Neural progenitor cell (in vitro differentiated cells): Measurements from ENCODE around the gene BEAN1. TPM values are rescaled to one million over a fixed set of nuclear protein-coding genes. Genes with fewer than 3 reads are reported as not detected.

Experiments used
- DNase-seq: peaks from one replicate; pipeline ENCODE4 v3.0.0-alpha.2; 2016; ENCODE audit warnings: low spot score
- H2AFZ ChIP-seq: fragments of 200-600 bp; sonication (generic); replicated peaks from 2 replicates; pipeline ENCODE4 v1.6.1; 2016; ENCODE audit warnings: antibody characterized with exemption
- H3F3A ChIP-seq: fragments of 200-600 bp; sonication (generic); 2 replicates; pipeline ENCODE4 v1.6.1; 2016; ENCODE audit warnings: antibody characterized with exemption, low read depth
- H3K27ac ChIP-seq: fragments of 200-600 bp; sonication (generic); 2 replicates; pipeline ENCODE4 v1.5.1; 2016; ENCODE audit warnings: mild to moderate bottlenecking
- H3K27me3 ChIP-seq: fragments of 200-600 bp; sonication (generic); 2 replicates; pipeline ENCODE4 v1.6.1; 2016; ENCODE audit warnings: mild to moderate bottlenecking, moderate library complexity
- H3K36me3 ChIP-seq: fragments of 200-600 bp; sonication (generic); 2 replicates; pipeline ENCODE4 v1.5.1; 2016
- H3K4me1 ChIP-seq: fragments of 200-600 bp; sonication (generic); 2 replicates; pipeline ENCODE4 v1.6.1; 2016; ENCODE audit warnings: mixed run types
- H3K4me2 ChIP-seq: fragments of 200-600 bp; sonication (generic); 2 replicates; pipeline ENCODE4 v1.6.1; 2016
- H3K4me3 ChIP-seq: fragments of 200-600 bp; sonication (generic); 2 replicates; pipeline ENCODE4 v1.5.1; 2016
- H3K79me2 ChIP-seq: fragments of 200-600 bp; sonication (generic); 2 replicates; pipeline ENCODE4 v1.6.1; 2016; ENCODE audit warnings: low read depth
- H3K9ac ChIP-seq: fragments of 200-600 bp; sonication (generic); 2 replicates; pipeline ENCODE4 v1.6.1; 2016
- H3K9me3 ChIP-seq: fragments of 200-600 bp; sonication (generic); 2 replicates; pipeline ENCODE4 v1.5.1; 2016; ENCODE audit warnings: low read depth
- H4K20me1 ChIP-seq: fragments of 200-600 bp; sonication (generic); 2 replicates; pipeline ENCODE4 v1.6.1; 2016; ENCODE audit warnings: low read depth
- H3K27ac Mint-ChIP-seq: 3 replicates; pipeline ENCODE4 v1.8.0; 2021; ENCODE audit warnings: mixed read lengths
- H3K27me3 Mint-ChIP-seq: 2 replicates; pipeline ENCODE4 v1.8.0; 2022; ENCODE audit warnings: low read depth, mild to moderate bottlenecking, inconsistent platforms, moderate library complexity, mixed read lengths; ENCODE audit not compliant: insufficient read depth
- H3K36me3 Mint-ChIP-seq: 3 replicates; pipeline ENCODE4 v1.8.0; 2021; ENCODE audit warnings: mixed read lengths
- H3K4me1 Mint-ChIP-seq: 3 replicates; pipeline ENCODE4 v1.8.0; 2021; ENCODE audit warnings: mixed read lengths
- H3K4me3 Mint-ChIP-seq: 3 replicates; pipeline ENCODE4 v1.8.0; 2021; ENCODE audit warnings: mild to moderate bottlenecking, moderate library complexity, mixed read lengths
- H3K9me3 Mint-ChIP-seq: 3 replicates; pipeline ENCODE4 v1.8.0; 2020; ENCODE audit warnings: mixed read lengths
- CTCF ChIP-seq: fragments of 200-600 bp; sonication (generic); IDR thresholded peaks from 2 replicates; pipeline ENCODE4 v1.5.1; 2017; ENCODE audit warnings: antibody characterized with exemption, mild to moderate bottlenecking
- EZH2 ChIP-seq: fragments of 200-600 bp; sonication (generic); IDR thresholded peaks from 2 replicates; pipeline ENCODE4 v1.6.1; 2017; ENCODE audit warnings: antibody characterized with exemption, mild to moderate bottlenecking, moderate library complexity
- EZH2phosphoT487 ChIP-seq: fragments of 200-600 bp; sonication (generic); IDR thresholded peaks from 2 replicates; pipeline ENCODE4 v1.6.1; 2017; ENCODE audit warnings: antibody characterized with exemption
- total RNA-seq: library from RNA; depleted of rRNA; stranded (reverse); fragments of >200 nt; gene quantifications from 2 replicates; pipeline ENCODE4 v1.2.3, GENCODE V29; 2015; ENCODE audit warnings: low replicate concordance

Gene BEAN1
- total RNA-seq, 1 donor from 2014 or later: 0.32 TPM

- Histone ChIP-seq H3K4me1 (no peaks in the 10 kb centered on the region), H3K27ac (no peak overlapping the region), H2AFZ (no peak overlapping the region), H4K20me1 (no peaks in the 10 kb centered on the region), H3K27me3 (no peaks in the 10 kb centered on the region), H3K36me3 (no peaks in the 10 kb centered on the region), H3K9me3 (no peaks in the 10 kb centered on the region), H3K4me3 (no peak overlapping the region), H3K79me2 (no peaks in the 10 kb centered on the region), H3K4me2 (no peak overlapping the region), H3K9ac (no peak overlapping the region), H3F3A (no peaks in the 10 kb centered on the region)
- no peaks in the 10 kb centered on the region for H3K36me3 Mint-ChIP-seq
- no peak overlapping the region for H3K4me3 Mint-ChIP-seq
- no peak for TF ChIP-seq EZH2
- TF ChIP-seq CTCF: peak; percentile 66
- peak; percentile 69 for DNase-seq
- no peaks in the 10 kb centered on the region for H3K9me3 Mint-ChIP-seq
- peaks cover 13% of the 10 kb centered on the region for H3K27me3 Mint-ChIP-seq
- no peak overlapping the region for H3K27ac Mint-ChIP-seq
- H3K4me1 Mint-ChIP-seq: peaks cover 15% of the 10 kb centered on the region
These were observed 51.8 kb downstream of the BEAN1 start for GRCh38 chr16:66478733-66479511.

- Histone ChIP-seq H3K79me2 (no peaks in the 10 kb centered on the region), H4K20me1 (no peaks in the 10 kb centered on the region), H3K9ac (no peak overlapping the region), H3K4me2 (no peak overlapping the region), H2AFZ (no peak overlapping the region), H3K4me3 (no peak overlapping the region), H3K27ac (no peak overlapping the region), H3K27me3 (no peaks in the 10 kb centered on the region), H3K9me3 (no peaks in the 10 kb centered on the region), H3K4me1 (no peaks in the 10 kb centered on the region), H3K36me3 (no peaks in the 10 kb centered on the region), H3F3A (no peaks in the 10 kb centered on the region)
- TF ChIP-seq EZH2phosphoT487 (no peak), CTCF (no peak), EZH2 (no peak)
- H3K4me3 Mint-ChIP-seq: no peak overlapping the region
- peaks cover 17% of the 10 kb centered on the region for H3K27me3 Mint-ChIP-seq
- no peak for DNase-seq
- H3K9me3 Mint-ChIP-seq: no peaks in the 10 kb centered on the region
- peaks cover 16% of the 10 kb centered on the region for H3K4me1 Mint-ChIP-seq
- H3K36me3 Mint-ChIP-seq: no peaks in the 10 kb centered on the region
- no peak overlapping the region for H3K27ac Mint-ChIP-seq
These were observed 52.7 kb downstream of the BEAN1 start for GRCh38 chr16:66479661-66480264.

- no peaks in the 10 kb centered on the region for H3K36me3 Mint-ChIP-seq
- no peaks in the 10 kb centered on the region for H3K9me3 Mint-ChIP-seq
- H3K27me3 Mint-ChIP-seq: peaks cover 18% of the 10 kb centered on the region
- no peaks in the 10 kb centered on the region for H3K79me2 ChIP-seq
- no peak overlapping the region for H3K27ac ChIP-seq
- H3K4me1 ChIP-seq: no peaks in the 10 kb centered on the region
- no peak overlapping the region for H3K9ac ChIP-seq
- H3K4me3 Mint-ChIP-seq: no peak overlapping the region
- H3K4me3 ChIP-seq: no peak overlapping the region
- H3K4me1 Mint-ChIP-seq: peaks cover 14% of the 10 kb centered on the region
- TF ChIP-seq EZH2: no peak
- TF ChIP-seq CTCF: no peak
- TF ChIP-seq EZH2phosphoT487: no peak
- H3K27me3 ChIP-seq: no peaks in the 10 kb centered on the region
- H3K4me2 ChIP-seq: no peak overlapping the region
- no peaks in the 10 kb centered on the region for H3F3A ChIP-seq
- peak overlapping the region; percentile 54 for H3K27ac Mint-ChIP-seq
- DNase-seq: no peak
- H4K20me1 ChIP-seq: no peaks in the 10 kb centered on the region
- no peaks in the 10 kb centered on the region for H3K36me3 ChIP-seq
- no peak overlapping the region for H2AFZ ChIP-seq
- H3K9me3 ChIP-seq: no peaks in the 10 kb centered on the region
These were observed 53.4 kb downstream of the BEAN1 start for GRCh38 chr16:66480265-66481080.
